ENCODE data around the gene IFT43. TPM values are rescaled to one million over a fixed set of nuclear protein-coding genes. Genes with fewer than 3 reads are reported as not detected.

IFT43 gene
- total RNA-seq, 8 experiments from 2014 or later = 30.0 to 63.3 (median 35.8) TPM

GRCh38 chr14:76129851-76130576, 144.5 kb downstream of the IFT43 start:
- H3K4me3 ChIP-seq = no peak overlapping the region
- 0 to 100% (median 93%) methylated on average over 1 of the region's 3 CpGs; no CpG with 5 or more reads in 4 of the 10 experiments for WGBS, 10 experiments
- no peak overlapping the region for H3K27ac ChIP-seq
- no peak for ATAC-seq (replicated peaks in 6 of 8)
- peaks cover 16 to 51% of the 10 kb centered on the region in 2 donors for H3K4me1 ChIP-seq (replicated peaks in 1 of 2)
- in situ Hi-C loops (cut with MboI; ENCODE audit: low pct_unique_long_range_greater_than_20kb in 2 of 9, low sequenced_read_pairs in 9 of 9, unreplicated experiment in 9 of 9) = no loop called here

GRCh38 chr14:76131071-76131965, 145.8 kb downstream of the IFT43 start:
- Histone ChIP-seq H3K4me3 (no peak overlapping the region), H3K4me1 (replicated peaks in 1 of 2) (peaks cover 6 to 42% of the 10 kb centered on the region in 2 donors), H3K27ac (no peak overlapping the region)
- in situ Hi-C loops (cut with MboI; ENCODE audit: low pct_unique_long_range_greater_than_20kb in 2 of 9, low sequenced_read_pairs in 9 of 9, unreplicated experiment in 9 of 9) = no loop called here
- peak in 5 of 8 experiments; percentile 40 to 77 (median 57) for ATAC-seq (replicated peaks in 6 of 8)
- 20 to 38% (median 29%) methylated on average over 1 to 14 of the region's 30 CpGs; no CpG with 5 or more reads in 6 of the 10 experiments for WGBS, 10 experiments

- Histone ChIP-seq H3K4me1 (replicated peaks in 1 of 2) (peaks cover 6 to 42% of the 10 kb centered on the region in 2 donors), H3K4me3 (no peak overlapping the region), H3K27ac (no peak overlapping the region)
- ATAC-seq (replicated peaks in 6 of 8) = no peak
- in situ Hi-C loops (cut with MboI; ENCODE audit: low pct_unique_long_range_greater_than_20kb in 2 of 9, low sequenced_read_pairs in 9 of 9, unreplicated experiment in 9 of 9) = no loop called here
- WGBS, 10 experiments = 0 to 37% (median 17%) methylated on average over 1 to 4 of the region's 4 CpGs; no CpG with 5 or more reads in 5 of the 10 experiments
Observed at GRCh38 chr14:76133103-76133502, 147.5 kb downstream of the IFT43 start.

Other genes starting within 250 kb of the IFT43 start
- 10 to 100 TPM in 2 of 8 experiments, 1 to 10 TPM in 5, under 1 TPM in 1; 0.96 to 21.7 (median 3.6) TPM for gene TGFB3, start 3.8 kb upstream of the IFT43 start, total RNA-seq
- 10 to 100 TPM; 30.8 to 53.9 (median 46.9) TPM for gene GPATCH2L, start 166.2 kb downstream of the IFT43 start, total RNA-seq